ENCODE data around the gene NDUFS4.
A peak's percentile ranks its signal among the peaks of the same experiment; 100 is the strongest.
"Not testable (repeated sequence)": the region's sequence is repeated elsewhere in the genome, so short reads cannot be mapped to it uniquely, and the experiment has no call there.

The NDUFS4 gene

GRCh38 chr5:53545744-53546143 lies 14.7 kb upstream of the NDUFS4 start:
- H3K36me3 ChIP-seq: no peaks in the 10 kb centered on the region
- H4K20me1 ChIP-seq: no peaks in the 10 kb centered on the region
- H3K27ac ChIP-seq: no peak overlapping the region
- no peaks in the 10 kb centered on the region for H3K27me3 ChIP-seq
- no peak overlapping the region for H3K9ac ChIP-seq
- no peak overlapping the region for H3K4me3 ChIP-seq
- H3K4me2 ChIP-seq: no peak overlapping the region
- TF ChIP-seq Cebpa-rat (IDR thresholded peaks at IDR 0.05): no peak
- H3K9me3 ChIP-seq (replicated peaks in 1 of 11): peaks cover 0 to 4% (median 3%) of the 10 kb centered on the region in 11 experiments; a peak in 8 of 22 replicates
- H3K4me1 ChIP-seq: peaks cover 0 to 16% (median 5%) of the 10 kb centered on the region in 10 experiments; a peak in 9 of 20 replicates

GRCh38 chr5:53547226-53547625 lies 13.2 kb upstream of the NDUFS4 start:
- H3K4me2 ChIP-seq: no peak overlapping the region
- H3K27me3 ChIP-seq: no peaks in the 10 kb centered on the region
- no peak overlapping the region for H3K9ac ChIP-seq
- H3K36me3 ChIP-seq: no peaks in the 10 kb centered on the region
- H3K9me3 ChIP-seq (replicated peaks in 1 of 11): no peaks in the 10 kb centered on the region
- H4K20me1 ChIP-seq: no peaks in the 10 kb centered on the region
- H3K27ac ChIP-seq: no peak overlapping the region
- no peak overlapping the region for H3K4me3 ChIP-seq
- H3K4me1 ChIP-seq: peaks cover 0 to 16% (median 5%) of the 10 kb centered on the region in 10 experiments; a peak in 9 of 20 replicates
- no peak for TF ChIP-seq Cebpa-rat (IDR thresholded peaks at IDR 0.05)

- peak overlapping the region in 1 of 11 experiments; percentile 14; a peak in 1 of 22 replicates for H3K4me2 ChIP-seq
Observed at GRCh38 chr5:53548501-53548900, 11.9 kb upstream of the NDUFS4 start.

DNA sequence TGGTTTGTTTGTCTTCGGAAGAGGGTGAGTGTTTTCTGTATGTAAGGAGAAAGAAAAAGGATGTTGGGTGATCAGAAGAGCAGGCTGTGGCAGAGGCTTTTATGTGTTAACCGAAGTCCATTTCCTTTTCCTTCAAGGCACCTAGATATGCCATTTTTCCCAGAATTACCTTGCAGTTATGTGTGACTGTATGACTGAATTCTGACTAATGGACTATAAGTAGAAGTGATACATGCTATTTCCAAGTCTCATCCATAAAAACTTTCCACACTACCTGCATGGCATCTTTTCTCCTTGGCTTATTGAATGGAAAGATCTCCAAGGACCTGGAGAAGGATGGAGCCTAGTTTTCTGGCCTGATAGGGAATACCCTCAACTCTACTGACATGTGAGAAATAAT lies 10.6 kb upstream of the NDUFS4 start:
- H3K4me3 ChIP-seq: no peak overlapping the region
- no peak for TF ChIP-seq Cebpa-rat (IDR thresholded peaks at IDR 0.05)
- no peak overlapping the region for H3K27ac ChIP-seq
- no peaks in the 10 kb centered on the region for H3K27me3 ChIP-seq
- H4K20me1 ChIP-seq: no peaks in the 10 kb centered on the region
- no peak overlapping the region for H3K9ac ChIP-seq
- H3K36me3 ChIP-seq: no peaks in the 10 kb centered on the region
- no peaks in the 10 kb centered on the region for H3K9me3 ChIP-seq (replicated peaks in 1 of 11)
- no peak overlapping the region for H3K4me2 ChIP-seq
- H3K4me1 ChIP-seq: peaks cover 0 to 6% (median 0%) of the 10 kb centered on the region in 10 experiments; a peak in 4 of 20 replicates

More at GRCh38 chr5:53548501-53548900, 11.9 kb upstream of the NDUFS4 start:
- H3K4me3 ChIP-seq; H3K36me3 ChIP-seq; H3K27me3 ChIP-seq; H3K9ac ChIP-seq; H4K20me1 ChIP-seq; H3K4me1 ChIP-seq; H3K9me3 ChIP-seq (replicated peaks in 1 of 11); H3K27ac ChIP-seq: not testable (repeated sequence)

DNA sequence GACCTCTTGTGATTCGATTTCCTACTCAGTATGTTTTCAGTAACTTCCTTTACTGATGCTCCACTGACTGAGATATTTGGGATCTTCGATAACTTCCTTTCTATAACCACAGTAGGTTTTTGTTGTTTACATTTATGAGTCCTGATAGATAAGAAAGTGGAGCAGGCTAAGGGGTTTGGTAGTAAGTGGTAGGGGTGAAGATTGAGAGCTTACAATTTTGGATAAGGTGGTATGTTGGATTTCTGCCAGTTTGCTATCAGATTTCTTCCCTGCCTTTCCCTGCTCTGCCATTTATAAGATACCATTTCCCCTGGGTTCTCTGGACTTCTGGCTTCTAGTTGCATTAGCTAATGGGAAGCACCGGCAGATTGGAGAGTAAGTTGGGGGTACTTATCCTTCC lies 7.9 kb upstream of the NDUFS4 start:
- H3K27ac ChIP-seq: no peak overlapping the region
- no peak for TF ChIP-seq Cebpa-rat (IDR thresholded peaks at IDR 0.05)
- no peak overlapping the region for H3K4me2 ChIP-seq
- H3K4me3 ChIP-seq: no peak overlapping the region
- no peaks in the 10 kb centered on the region for H3K36me3 ChIP-seq
- no peaks in the 10 kb centered on the region for H3K9me3 ChIP-seq (replicated peaks in 1 of 11)
- H3K4me1 ChIP-seq: peaks cover 0 to 6% (median 0%) of the 10 kb centered on the region in 10 experiments; a peak in 4 of 20 replicates
- no peaks in the 10 kb centered on the region for H4K20me1 ChIP-seq
- H3K9ac ChIP-seq: no peak overlapping the region
- H3K27me3 ChIP-seq: no peaks in the 10 kb centered on the region

GRCh38 chr5:53554444-53554843 lies 6.0 kb upstream of the NDUFS4 start:
- H3K27ac ChIP-seq: no peak overlapping the region
- no peak overlapping the region for H3K4me3 ChIP-seq
- H3K9ac ChIP-seq: no peak overlapping the region
- H3K36me3 ChIP-seq: no peaks in the 10 kb centered on the region
- TF ChIP-seq Cebpa-rat (IDR thresholded peaks at IDR 0.05): no peak
- H3K4me2 ChIP-seq: no peak overlapping the region
- 0 out of 20 replicates have a peak, but pooled peaks cover 0 to 3% (median 0%) of the 10 kb centered on the region in 10 experiments for H3K4me1 ChIP-seq
- no peaks in the 10 kb centered on the region for H3K27me3 ChIP-seq
- H3K9me3 ChIP-seq (replicated peaks in 1 of 11): peaks cover 7 to 10% (median 9%) of the 10 kb centered on the region in 11 experiments; a peak in 18 of 22 replicates
- H4K20me1 ChIP-seq: no peaks in the 10 kb centered on the region

- no peak overlapping the region for H3K27ac ChIP-seq
- 0 out of 20 replicates have a peak, but pooled peaks cover 0 to 3% (median 0%) of the 10 kb centered on the region in 10 experiments for H3K4me1 ChIP-seq
- H3K9me3 ChIP-seq (replicated peaks in 1 of 11): peaks cover 7 to 12% (median 10%) of the 10 kb centered on the region in 11 experiments; a peak in 18 of 22 replicates
- no peak for TF ChIP-seq Cebpa-rat (IDR thresholded peaks at IDR 0.05)
- H4K20me1 ChIP-seq: no peaks in the 10 kb centered on the region
- no peak overlapping the region for H3K9ac ChIP-seq
- H3K4me3 ChIP-seq: no peak overlapping the region
- H3K27me3 ChIP-seq: no peaks in the 10 kb centered on the region
- no peaks in the 10 kb centered on the region for H3K36me3 ChIP-seq
- no peak overlapping the region for H3K4me2 ChIP-seq
Observed at GRCh38 chr5:53555160-53555559, 5.3 kb upstream of the NDUFS4 start.

DNA sequence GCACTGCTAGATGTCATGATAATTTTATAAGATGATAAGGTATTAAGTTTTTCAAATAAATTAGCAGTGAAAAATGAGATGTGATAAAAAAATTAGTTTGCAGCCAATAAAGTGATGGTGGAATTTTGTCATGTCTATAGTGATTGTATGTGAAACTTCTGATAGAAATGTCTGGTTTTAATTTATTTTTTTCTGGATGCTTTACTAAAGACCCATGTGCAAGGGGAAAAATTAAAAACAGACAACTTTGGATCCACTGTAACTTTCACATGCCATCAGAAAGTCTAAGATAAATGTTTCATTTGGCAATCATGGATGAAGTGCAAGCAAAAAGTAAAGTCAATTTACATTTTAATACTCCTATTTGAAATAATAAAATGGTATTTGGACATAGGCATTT lies 4.4 kb upstream of the NDUFS4 start:
- no peaks in the 10 kb centered on the region for H4K20me1 ChIP-seq
- H3K4me3 ChIP-seq: no peak overlapping the region
- H3K9ac ChIP-seq: no peak overlapping the region
- no peak overlapping the region for H3K4me2 ChIP-seq
- H3K4me1 ChIP-seq: 0 out of 20 replicates have a peak, but pooled peaks cover 0 to 3% (median 0%) of the 10 kb centered on the region in 10 experiments
- no peaks in the 10 kb centered on the region for H3K27me3 ChIP-seq
- TF ChIP-seq Cebpa-rat (IDR thresholded peaks at IDR 0.05): no peak
- peaks cover 7 to 12% (median 10%) of the 10 kb centered on the region in 11 experiments; a peak in 18 of 22 replicates for H3K9me3 ChIP-seq (replicated peaks in 1 of 11)
- no peaks in the 10 kb centered on the region for H3K36me3 ChIP-seq
- no peak overlapping the region for H3K27ac ChIP-seq

- Histone ChIP-seq H3K27ac (no peak overlapping the region), H3K4me2 (no peak overlapping the region), H3K27me3 (no peaks in the 10 kb centered on the region), H4K20me1 (no peaks in the 10 kb centered on the region), H3K4me1 (peaks cover 0 to 9% (median 7%) of the 10 kb centered on the region in 10 experiments; a peak in 8 of 20 replicates), H3K4me3 (no peak overlapping the region), H3K9ac (no peak overlapping the region), H3K9me3 (replicated peaks in 1 of 11) (peaks cover 7 to 12% (median 10%) of the 10 kb centered on the region in 11 experiments; a peak in 18 of 22 replicates), H3K36me3 (no peaks in the 10 kb centered on the region)
- no peak for TF ChIP-seq Cebpa-rat (IDR thresholded peaks at IDR 0.05)
Observed at GRCh38 chr5:53557386-53557785, 3.1 kb upstream of the NDUFS4 start.

DNA sequence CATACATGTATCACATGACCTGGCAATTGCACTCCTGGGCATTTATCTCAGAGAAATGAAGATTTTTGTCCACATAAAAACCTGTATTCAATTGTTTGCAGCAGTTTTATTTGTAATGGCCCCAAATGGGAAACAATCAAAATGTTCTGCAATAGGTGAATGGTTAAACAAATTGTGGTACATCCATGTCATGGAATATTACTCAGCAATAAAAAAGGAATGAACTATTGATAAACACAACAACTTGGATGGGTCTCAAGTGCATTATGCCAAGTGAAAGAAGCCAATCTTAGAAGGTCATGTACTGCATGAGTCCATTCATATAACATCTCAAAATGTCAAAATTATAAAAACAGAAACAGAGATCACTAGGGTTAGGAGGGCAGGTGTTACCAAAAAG lies 1.5 kb upstream of the NDUFS4 start:
- Histone ChIP-seq H3K27ac (no peak overlapping the region), H4K20me1 (peaks cover 0 to 4% (median 0%) of the 10 kb centered on the region in 11 experiments; a peak in 2 of 22 replicates), H3K27me3 (no peaks in the 10 kb centered on the region), H3K4me1 (peaks cover 0 to 9% (median 7%) of the 10 kb centered on the region in 10 experiments; a peak in 8 of 20 replicates), H3K4me3 (no peak overlapping the region), H3K9ac (no peak overlapping the region), H3K9me3 (replicated peaks in 1 of 11) (peaks cover 7 to 12% (median 10%) of the 10 kb centered on the region in 11 experiments; a peak in 18 of 22 replicates), H3K36me3 (no peaks in the 10 kb centered on the region; a peak in 1 of 22 replicates), H3K4me2 (no peak overlapping the region)
- TF ChIP-seq Cebpa-rat (IDR thresholded peaks at IDR 0.05): no peak
